Adrenal gland (tissue), 12 donors: ENCODE results near the gene MISFA. TPM values are rescaled to one million over a fixed set of nuclear protein-coding genes. Genes with fewer than 3 reads are reported as not detected.

Source experiments
- DNase-seq, 7 donors: peaks; one replicate each; pipeline ENCODE4 v3.0.0-alpha.2; 2019 to 2020
- H3K27ac ChIP-seq, 5 donors: fragments of 200-600 bp; sonication (generic) in 4 of 5; 1 replicate in 3 of 5; 2 replicates in 2 of 5; pipeline versions ENCODE4 v1.5.1 to v1.8.0; 2016 to 2020; ENCODE audit warnings: mild to moderate bottlenecking in 1 of 5
- H3K27me3 ChIP-seq: fragments of 200-600 bp; 2 replicates; pipeline ENCODE4 v1.8.0; 2021
- H3K36me3 ChIP-seq, 2 donors: fragments of 200-600 bp; replicated peaks in 1 of 2; 1 replicate in 1 of 2; 2 replicates in 1 of 2; pipeline versions ENCODE4 v1.5.1 to v1.8.0; 2018 to 2022
- H3K4me1 ChIP-seq, 2 donors: fragments of 200-600 bp; replicated peaks in 1 of 2; 1 replicate in 1 of 2; 2 replicates in 1 of 2; pipeline versions ENCODE4 v1.5.1 to v1.8.0; 2018 to 2021
- H3K4me3 ChIP-seq, 4 donors: fragments of 200-600 bp; sonication (generic) in 3 of 4; one replicate each; pipeline ENCODE4 v1.5.1; 2016 to 2018
- H3K9me3 ChIP-seq, 3 donors: fragments of 200-600 bp; sonication (generic) in 1 of 3; replicated peaks in 1 of 3; 1 replicate in 2 of 3; 2 replicates in 1 of 3; pipeline versions ENCODE4 v1.5.1 to v1.8.0; 2016 to 2021
- CTCF ChIP-seq, 6 experiments: fragments of 450-650 bp in 4 of 6; fragments of 200-600 bp in 2 of 6; sonication (generic) in 1 of 6; IDR thresholded peaks; 1 replicate in 5 of 6; 2 replicates in 1 of 6; pipeline versions ENCODE4 v1.5.1 to v1.8.0; 2016 to 2021; ENCODE audit warnings: antibody characterized with exemption in 6 of 6, mild to moderate bottlenecking in 2 of 6, moderate library complexity in 1 of 6
- POLR2A ChIP-seq, 2 donors: fragments of 450-650 bp; IDR thresholded peaks; one replicate each; pipeline ENCODE4 v1.6.1; 2017; ENCODE audit warnings: antibody characterized with exemption in 2 of 2, mild to moderate bottlenecking in 2 of 2, moderate library complexity in 1 of 2
- WGBS, 4 donors: extraction: QIAGEN DNeasy Blood & Tissue Kit in 2 of 4; methylation state at CpG; one replicate each; pipeline versions ENCODE4 v1.1.5 to v1.1.7; 2013 to 2017; 5-methylcytosine and 5-hydroxymethylcytosine counted together
- intact Hi-C, 2 donors: fragments of 100-400 bp; cut with DNase I; formaldehyde crosslinking; loops; one replicate each; pipeline versions ENCODE4 v1.14.1 to v1.15.0; 2022 to 2023
- polyA plus RNA-seq, 3 donors: library from polyadenylated mRNA; stranded (reverse); fragments of 200-250 nt in 2 of 3; fragments of 350-450 nt in 1 of 3; fragmentation: Illumina TruSeq in 1 of 3; extraction: RNeasy Lipid Tissue Mini Kit (QIAGEN cat#74804) in 1 of 3; gene quantifications; one replicate each; pipeline ENCODE4 v1.2.3, GENCODE V29; 2013 to 2014
- total RNA-seq, 9 donors: library from RNA; depleted of rRNA in 4 of 9; stranded (reverse); fragments of >200 nt in 4 of 9; fragments of 120-200 nt in 1 of 9; fragmentation: NEBNext Ultra II Directional in 1 of 9; extraction: Animal tissue kit (Norgen Biotek cat#: 25700) in 1 of 9; gene quantifications; one replicate each; pipeline versions ENCODE4 v1.1.0 to v1.2.4, GENCODE V29; 2013 to 2023
- donor health status: healthy with polysubstance abuse.
- donor health status: Bipolar disorder and iron deficiency.
- donor health status: DM: yes; HTN: yes; CAD: no.
- donor health status: DM: no; HTN: no; CAD: no.
- donor health status: DM: no; HTN: no; CAD: no.
- donor health status: DM: yes; HTN: yes; CAD: no.

Gene MISFA
- total and polyA plus RNA-seq, 12 donors, result 0.55 to 17.3 (median 3.7) TPM; not detected in 2

- no peak for DNase-seq
- Histone ChIP-seq H3K4me1 (no peaks in the 10 kb centered on the region), H3K9me3 (no peaks in the 10 kb centered on the region), H3K27ac (no peak overlapping the region), H3K27me3 (no peaks in the 10 kb centered on the region), H3K36me3 (peaks cover 0 to 38% of the 10 kb centered on the region in 2 donors), H3K4me3 (no peak overlapping the region)
- intact Hi-C loops, result no loop called here
- 94 to 96% (median 94%) methylated on average over 3 of the region's 3 CpGs for WGBS, 4 donors
- no peak for TF ChIP-seq CTCF (IDR thresholded peaks at IDR 0.05)
- no peak for TF ChIP-seq POLR2A (IDR thresholded peaks at IDR 0.05)
Measured at GRCh38 chr11:18567081-18567480, 32.5 kb upstream of the MISFA start.

DNA sequence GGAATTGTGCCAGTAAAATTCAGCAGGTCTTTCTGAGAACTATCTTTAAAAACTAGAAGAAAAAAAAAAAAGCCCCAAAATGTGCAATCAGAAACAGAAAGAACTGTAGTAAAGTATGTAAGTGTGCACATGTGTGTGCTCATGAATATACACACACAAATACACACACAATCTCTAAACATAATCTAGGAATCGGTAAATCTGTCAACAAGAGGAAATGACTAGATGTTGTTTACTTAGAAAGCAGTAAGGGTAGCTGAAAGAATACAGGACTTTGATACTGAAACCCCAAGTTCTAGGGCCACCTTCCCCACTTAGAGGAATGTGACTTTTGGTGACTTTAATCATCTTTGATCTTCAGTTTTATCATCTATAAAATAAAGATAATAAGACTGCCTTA, 24.2 kb upstream of the MISFA start:
- no peak for TF ChIP-seq CTCF (IDR thresholded peaks at IDR 0.05)
- no peak for TF ChIP-seq POLR2A (IDR thresholded peaks at IDR 0.05)
- Histone ChIP-seq H3K27me3 (no peaks in the 10 kb centered on the region), H3K36me3 (peaks cover 0 to 40% of the 10 kb centered on the region in 2 donors), H3K4me1 (no peaks in the 10 kb centered on the region), H3K27ac (no peak overlapping the region), H3K9me3 (no peaks in the 10 kb centered on the region), H3K4me3 (no peak overlapping the region)
- no peak for DNase-seq
- intact Hi-C loops, result no loop called here
- WGBS, 4 donors, result 79 to 93% (median 89%) methylated on average over 1 of the region's 1 CpG

- H3K27ac ChIP-seq, result no peak overlapping the region
- H3K4me1 ChIP-seq, result no peaks in the 10 kb centered on the region
- intact Hi-C loops, result no loop called here
- no peak for DNase-seq
- no peaks in the 10 kb centered on the region for H3K9me3 ChIP-seq
- no peak overlapping the region for H3K4me3 ChIP-seq
- no peaks in the 10 kb centered on the region for H3K27me3 ChIP-seq
- TF ChIP-seq POLR2A (IDR thresholded peaks at IDR 0.05), result no peak
- no peak for TF ChIP-seq CTCF (IDR thresholded peaks at IDR 0.05)
- peaks cover 0 to 22% of the 10 kb centered on the region in 2 donors for H3K36me3 ChIP-seq
- WGBS, 4 donors, result 84 to 89% (median 87%) methylated on average over 14 of the region's 14 CpGs
Measured at GRCh38 chr11:18578975-18579598, 20.5 kb upstream of the MISFA start.

DNA sequence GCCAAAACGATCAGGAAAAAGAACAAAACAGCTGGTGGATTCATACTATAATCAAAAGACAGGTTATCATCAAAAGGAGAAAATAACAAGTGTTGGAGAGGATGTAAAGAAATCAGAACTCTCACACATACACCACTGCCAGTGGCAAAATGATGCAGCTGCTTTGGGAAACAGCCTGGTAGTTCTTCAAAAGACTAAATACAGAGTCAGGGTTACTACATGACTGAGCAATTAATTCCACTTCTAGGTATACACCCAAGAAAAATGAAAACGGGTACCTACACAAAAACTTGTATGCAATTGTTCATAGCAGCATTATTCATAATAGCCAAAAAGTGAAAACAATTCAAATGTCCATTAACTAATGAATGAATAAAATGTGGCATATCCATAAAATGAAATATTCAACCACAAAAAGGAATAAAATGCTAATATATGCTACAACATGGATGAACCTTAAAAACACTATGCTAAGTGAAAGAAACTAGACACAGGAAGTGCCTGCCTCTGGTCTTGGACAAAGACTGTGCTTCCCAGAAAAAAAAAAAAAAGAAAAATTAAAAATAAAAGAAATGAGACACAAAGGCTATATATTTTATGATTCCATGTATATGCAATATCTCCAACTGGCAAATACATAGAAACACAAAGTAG, 19.3 kb upstream of the MISFA start:
- no peak overlapping the region for H3K4me3 ChIP-seq
- no peak for DNase-seq
- no peaks in the 10 kb centered on the region for H3K4me1 ChIP-seq
- WGBS, 4 donors, result 78 to 84% (median 81%) methylated on average over 2 of the region's 2 CpGs
- TF ChIP-seq CTCF (IDR thresholded peaks at IDR 0.05), result no peak
- TF ChIP-seq POLR2A (IDR thresholded peaks at IDR 0.05), result no peak
- H3K9me3 ChIP-seq, result no peaks in the 10 kb centered on the region
- no peak overlapping the region for H3K27ac ChIP-seq
- H3K27me3 ChIP-seq, result no peaks in the 10 kb centered on the region
- intact Hi-C loops, result loop anchor here in 1 of 2 donors (10.0 kb wide), 1 partner anchor 55 kb away; the partner anchor contains the start of gene SPTY2D1
- peaks cover 0 to 13% of the 10 kb centered on the region in 2 donors for H3K36me3 ChIP-seq
